Measurements from ENCODE around the gene APOD. TPM values are rescaled to one million over a fixed set of nuclear protein-coding genes. Genes with fewer than 3 reads are reported as not detected.

APOD gene
- total RNA-seq, 1 donor: 1.4 TPM

- no peak for DNase-seq (ENCODE audit: insufficient read length, low spot score, missing footprints)
- Histone ChIP-seq H4K20me1 (ENCODE audit: insufficient read depth, low read length) (no peaks in the 10 kb centered on the region), H3K27ac (ENCODE audit: low read depth, low read length) (no peak overlapping the region), H2AFZ (ENCODE audit: low read length) (no peak overlapping the region), H3K79me2 (ENCODE audit: insufficient read depth, low read length) (no peaks in the 10 kb centered on the region), H3K4me2 (ENCODE audit: insufficient read depth, low read length) (no peak overlapping the region), H3K4me3 (ENCODE audit: insufficient read depth, low read length) (no peak overlapping the region), H3K36me3 (ENCODE audit: insufficient read depth, low read length) (no peaks in the 10 kb centered on the region), H3K9me3 (ENCODE audit: low read depth, low read length) (no peaks in the 10 kb centered on the region), H3K4me1 (ENCODE audit: insufficient read depth, low read length) (no peaks in the 10 kb centered on the region), H3K27me3 (ENCODE audit: insufficient read depth, low read length) (peaks cover 3% of the 10 kb centered on the region)
- no peak for TF ChIP-seq CTCF (IDR thresholded peaks at IDR 0.05; ENCODE audit: extremely low read depth, low read depth, low read length)
Measured at GRCh38 chr3:195574497-195575304, 9.0 kb downstream of the APOD start.

DNA sequence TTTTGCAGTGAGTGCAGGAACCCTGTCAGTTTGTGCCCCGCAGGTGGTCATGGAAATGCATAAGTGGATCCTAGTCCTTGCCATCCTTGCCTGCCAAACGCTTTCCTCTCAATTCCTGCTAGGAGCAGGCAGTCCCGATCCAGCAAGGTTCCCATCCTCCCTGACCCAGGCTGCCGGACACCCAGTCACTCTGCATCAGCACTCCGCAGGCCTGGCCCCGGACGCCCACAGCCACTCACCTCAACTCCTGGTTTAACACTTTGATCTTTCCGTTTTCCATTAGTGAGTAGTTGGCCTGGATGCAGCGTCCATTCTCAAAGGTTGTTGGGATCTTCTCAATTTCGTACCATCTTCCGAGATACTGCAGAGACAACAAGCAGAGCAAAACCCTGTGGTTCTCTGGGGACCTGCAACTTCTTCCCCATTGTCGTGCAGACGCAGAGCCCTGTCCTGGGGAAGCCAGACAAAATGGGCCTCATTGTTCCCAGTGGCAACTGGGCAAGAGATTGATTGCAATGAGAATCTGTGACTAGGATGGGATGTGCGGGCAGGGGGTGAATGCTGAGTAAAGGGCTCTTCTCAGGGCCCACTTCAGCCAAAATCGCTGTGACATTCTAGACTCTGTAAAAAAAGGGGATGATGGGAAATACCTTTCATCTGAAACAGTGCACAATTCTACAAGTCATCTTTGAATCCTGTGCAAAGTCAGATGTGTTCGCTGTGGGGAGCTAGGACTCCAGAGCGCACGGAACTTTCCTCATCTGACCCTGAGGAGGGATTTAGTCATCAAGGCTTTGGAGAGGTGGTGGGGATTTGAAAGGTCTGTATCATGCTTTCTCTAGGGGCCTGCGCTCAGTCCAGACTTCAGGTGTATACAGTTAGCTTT, 9.9 kb downstream of the APOD start:
- Histone ChIP-seq H3K27me3 (ENCODE audit: insufficient read depth, low read length) (peaks cover 3% of the 10 kb centered on the region), H2AFZ (ENCODE audit: low read length) (no peak overlapping the region)
- TF ChIP-seq CTCF (IDR thresholded peaks at IDR 0.05; ENCODE audit: extremely low read depth, low read depth, low read length): no peak

GRCh38 chr3:195571361-195571760, 12.4 kb downstream of the APOD start:
- H3K36me3 ChIP-seq (ENCODE audit: insufficient read depth, low read length): no peaks in the 10 kb centered on the region
- no peak for DNase-seq (ENCODE audit: insufficient read length, low spot score, missing footprints)
- TF ChIP-seq CTCF (IDR thresholded peaks at IDR 0.05; ENCODE audit: extremely low read depth, low read depth, low read length): no peak

More for the DNA sequence above, 9.9 kb downstream of the APOD start:
- no peaks in the 10 kb centered on the region for H3K9me3 ChIP-seq (ENCODE audit: low read depth, low read length)
- no peak overlapping the region for H3K4me2 ChIP-seq (ENCODE audit: insufficient read depth, low read length)
- H3K4me3 ChIP-seq (ENCODE audit: insufficient read depth, low read length): no peak overlapping the region
- H3K36me3 ChIP-seq (ENCODE audit: insufficient read depth, low read length): no peaks in the 10 kb centered on the region
- no peaks in the 10 kb centered on the region for H4K20me1 ChIP-seq (ENCODE audit: insufficient read depth, low read length)
- no peaks in the 10 kb centered on the region for H3K79me2 ChIP-seq (ENCODE audit: insufficient read depth, low read length)
- H3K27ac ChIP-seq (ENCODE audit: low read depth, low read length): no peak overlapping the region
- no peaks in the 10 kb centered on the region for H3K4me1 ChIP-seq (ENCODE audit: insufficient read depth, low read length)
- DNase-seq (ENCODE audit: insufficient read length, low spot score, missing footprints): no peak

GRCh38 chr3:195570912-195571311, 12.8 kb downstream of the APOD start:
- no peak overlapping the region for H2AFZ ChIP-seq (ENCODE audit: low read length)
- TF ChIP-seq CTCF (IDR thresholded peaks at IDR 0.05; ENCODE audit: extremely low read depth, low read depth, low read length): no peak
- H3K27me3 ChIP-seq (ENCODE audit: insufficient read depth, low read length): peaks cover 7% of the 10 kb centered on the region
- no peak overlapping the region for H3K27ac ChIP-seq (ENCODE audit: low read depth, low read length)
- H3K4me2 ChIP-seq (ENCODE audit: insufficient read depth, low read length): no peak overlapping the region
- H3K36me3 ChIP-seq (ENCODE audit: insufficient read depth, low read length): no peaks in the 10 kb centered on the region
- no peak overlapping the region for H3K4me3 ChIP-seq (ENCODE audit: insufficient read depth, low read length)
- DNase-seq (ENCODE audit: insufficient read length, low spot score, missing footprints): no peak
- no peaks in the 10 kb centered on the region for H4K20me1 ChIP-seq (ENCODE audit: insufficient read depth, low read length)
- no peaks in the 10 kb centered on the region for H3K4me1 ChIP-seq (ENCODE audit: insufficient read depth, low read length)
- H3K9me3 ChIP-seq (ENCODE audit: low read depth, low read length): no peaks in the 10 kb centered on the region
- no peaks in the 10 kb centered on the region for H3K79me2 ChIP-seq (ENCODE audit: insufficient read depth, low read length)

More at GRCh38 chr3:195571361-195571760, 12.4 kb downstream of the APOD start:
- Histone ChIP-seq H3K79me2 (ENCODE audit: insufficient read depth, low read length) (no peaks in the 10 kb centered on the region), H3K27me3 (ENCODE audit: insufficient read depth, low read length) (peaks cover 6% of the 10 kb centered on the region), H3K9me3 (ENCODE audit: low read depth, low read length) (no peaks in the 10 kb centered on the region), H3K4me1 (ENCODE audit: insufficient read depth, low read length) (no peaks in the 10 kb centered on the region), H2AFZ (ENCODE audit: low read length) (no peak overlapping the region), H3K4me2 (ENCODE audit: insufficient read depth, low read length) (no peak overlapping the region), H3K4me3 (ENCODE audit: insufficient read depth, low read length) (no peak overlapping the region), H4K20me1 (ENCODE audit: insufficient read depth, low read length) (no peaks in the 10 kb centered on the region), H3K27ac (ENCODE audit: low read depth, low read length) (no peak overlapping the region)
